8988T (cell line): Measurements from ENCODE around the gene KIAA0319L.

Source experiments
- DNase-seq: peaks from one replicate; pipeline ENCODE4 v3.0.0; 2011

KIAA0319L gene

GRCh38 chr1:35439626-35440025 is 117.6 kb downstream of the KIAA0319L start:
- no peak for DNase-seq

- DNase-seq, result no peak
Measured at GRCh38 chr1:35437200-35437599, 120.0 kb downstream of the KIAA0319L start.

- no peak for DNase-seq
Measured at GRCh38 chr1:35436078-35436477, 121.1 kb downstream of the KIAA0319L start.

- DNase-seq, result no peak
Measured at GRCh38 chr1:35434703-35435102, 122.5 kb downstream of the KIAA0319L start.

GRCh38 chr1:35433714-35434113 is 123.5 kb downstream of the KIAA0319L start:
- DNase-seq, result no peak

- no peak for DNase-seq
Measured at GRCh38 chr1:35432231-35432630, 125.0 kb downstream of the KIAA0319L start.

- DNase-seq, result no peak
Measured at GRCh38 chr1:35431173-35431599, 126.0 kb downstream of the KIAA0319L start.

GRCh38 chr1:35430762-35431161 is 126.4 kb downstream of the KIAA0319L start:
- no peak for DNase-seq

GRCh38 chr1:35428360-35428759 is 128.8 kb downstream of the KIAA0319L start:
- DNase-seq, result no peak

- no peak for DNase-seq
Measured at GRCh38 chr1:35426097-35426586, 131.1 kb downstream of the KIAA0319L start.

- no peak for DNase-seq
Measured at GRCh38 chr1:35408925-35409324, 148.3 kb downstream of the KIAA0319L start.

GRCh38 chr1:35407743-35408142 is 149.5 kb downstream of the KIAA0319L start:
- no peak for DNase-seq

- DNase-seq, result no peak
Measured at GRCh38 chr1:35406103-35406502, 151.1 kb downstream of the KIAA0319L start.

- DNase-seq, result no peak
Measured at GRCh38 chr1:35401049-35401448, 156.2 kb downstream of the KIAA0319L start.

- no peak for DNase-seq
Measured at GRCh38 chr1:35398739-35399138, 158.5 kb downstream of the KIAA0319L start.

GRCh38 chr1:35394386-35394785 is 162.8 kb downstream of the KIAA0319L start:
- no peak for DNase-seq

- no peak for DNase-seq
Measured at GRCh38 chr1:35390600-35391494, 166.4 kb downstream of the KIAA0319L start.

GRCh38 chr1:35386959-35387358 is 170.2 kb downstream of the KIAA0319L start:
- DNase-seq, result no peak

GRCh38 chr1:35386290-35386689 is 170.9 kb downstream of the KIAA0319L start:
- no peak for DNase-seq
